SK-N-SH (cell line): ENCODE data around the gene FAM118A. TPM values are rescaled to one million over a fixed set of nuclear protein-coding genes. Genes with fewer than 3 reads are reported as not detected.

Experiments used
- CTCF ChIA-PET: fragments of 300-600, 350-600 bp; formaldehyde crosslinking; extraction: SDS; loops from one replicate; lab custom pipeline; 2021; lab: Yijun Ruan, JAX
- POLR2A ChIA-PET: fragments of 350-600 bp; sonication (Branson Sonifier 250); formaldehyde crosslinking; extraction: SDS; loops from one replicate; lab custom pipeline; 2020; ENCODE audit warnings: antibody characterized with exemption, inconsistent platforms; lab: Yijun Ruan, JAX
- DNase-seq: peaks from one replicate; pipeline ENCODE4 v3.0.0; 2012
- H2AFZ ChIP-seq: fragments of 200-600 bp; sonication (generic); 2 replicates; pipeline ENCODE4 v1.8.1; 2016; ENCODE audit warnings: antibody characterized with exemption, mild to moderate bottlenecking, low read depth
- H3F3A ChIP-seq: fragments of 200-600 bp; sonication (generic); replicated peaks from 2 replicates; pipeline ENCODE3; 2016; ENCODE audit warnings: antibody characterized with exemption, mild to moderate bottlenecking; ENCODE audit not compliant: insufficient read depth
- H3K27ac ChIP-seq, 2 experiments: fragments of 200-500 bp in 1 of 2; fragments of 200-600 bp in 1 of 2; sonication (Bioruptor generic) in 1 of 2; sonication (generic), shearing (Covaris generic) in 1 of 2; 2 replicates each; pipeline versions ENCODE4 v1.5.1 to v1.6.1; 2014 to 2016; ENCODE audit warnings: low read depth in 2 of 2, inconsistent platforms in 1 of 2, low read length in 1 of 2, mild to moderate bottlenecking in 1 of 2, mixed read lengths in 1 of 2
- H3K27me3 ChIP-seq: fragments of 200-600 bp; sonication (generic), shearing (Covaris generic); 2 replicates; pipeline ENCODE4 v1.6.1; 2016; ENCODE audit warnings: mixed run types; ENCODE audit not compliant: insufficient read depth
- H3K36me3 ChIP-seq, 2 experiments: fragments of 200-500 bp in 1 of 2; fragments of 200-600 bp in 1 of 2; sonication (Bioruptor generic) in 1 of 2; sonication (generic) in 1 of 2; replicated peaks in 1 of 2; 2 replicates each; pipeline versions ENCODE3 to v1.5.1; 2014 to 2016; ENCODE audit warnings: low read length in 1 of 2, mild to moderate bottlenecking in 1 of 2; ENCODE audit not compliant: insufficient read depth in 2 of 2, control insufficient read depth in 1 of 2
- H3K4me1 ChIP-seq, 2 experiments: fragments of 200-500 bp in 1 of 2; fragments of 200-600 bp in 1 of 2; sonication (Bioruptor generic) in 1 of 2; sonication (generic), shearing (Covaris generic) in 1 of 2; 2 replicates each; pipeline versions ENCODE4 v1.5.1 to v1.6.1; 2014 to 2016; ENCODE audit warnings: low read depth in 1 of 2, low read length in 1 of 2, mixed run types in 1 of 2; ENCODE audit not compliant: insufficient read depth in 2 of 2, control insufficient read depth in 1 of 2
- H3K4me2 ChIP-seq: fragments of 200-600 bp; sonication (generic), shearing (Covaris generic); 2 replicates; pipeline ENCODE4 v1.6.1; 2017; ENCODE audit warnings: mixed run types
- H3K4me3 ChIP-seq, 2 experiments: fragments of 200-500 bp in 1 of 2; fragments of 200-600 bp in 1 of 2; sonication (Bioruptor generic) in 1 of 2; sonication (generic), shearing (Covaris generic) in 1 of 2; 2 replicates each; pipeline versions ENCODE4 v1.5.1 to v1.8.1; 2014 to 2016; ENCODE audit warnings: low read depth in 2 of 2, inconsistent platforms in 1 of 2, low read length in 1 of 2, mild to moderate bottlenecking in 1 of 2, mixed read lengths in 1 of 2, moderate library complexity in 1 of 2
- H3K79me2 ChIP-seq: fragments of 200-600 bp; sonication (generic); 2 replicates; pipeline ENCODE4 v1.8.1; 2017; ENCODE audit warnings: mild to moderate bottlenecking; ENCODE audit not compliant: insufficient read depth
- H3K9ac ChIP-seq: fragments of 200-600 bp; sonication (generic); 2 replicates; pipeline ENCODE4 v1.6.1; 2017; ENCODE audit warnings: mixed run types
- H3K9me2 ChIP-seq: fragments of 200-600 bp; sonication (generic); 2 replicates; pipeline ENCODE4 v1.6.1; 2017; ENCODE audit warnings: mixed run types
- H3K9me3 ChIP-seq: fragments of 200-600 bp; sonication (generic); 2 replicates; pipeline ENCODE4 v1.6.1; 2017; ENCODE audit warnings: mixed run types, mild to moderate bottlenecking, moderate library complexity
- H4K20me1 ChIP-seq: fragments of 200-600 bp; sonication (generic); 2 replicates; pipeline ENCODE4 v1.6.1; 2017; ENCODE audit warnings: mild to moderate bottlenecking, mixed run types; ENCODE audit not compliant: insufficient read depth
- CHD2 ChIP-seq: fragments of 150-350 bp; IDR thresholded peaks from 2 replicates; pipeline ENCODE4 v1.6.1; 2018; ENCODE audit warnings: low read length; ENCODE audit not compliant: partially characterized antibody
- ELF1 ChIP-seq: IDR thresholded peaks from 2 replicates; pipeline ENCODE4 v1.4.0; 2012
- EZH2phosphoT487 ChIP-seq: fragments of 200-600 bp; sonication (generic); IDR thresholded peaks from 2 replicates; pipeline ENCODE4 v1.6.1; 2017; ENCODE audit warnings: low read depth, mixed run types, mild to moderate bottlenecking, antibody characterized with exemption, moderate library complexity, borderline replicate concordance
- FOXJ3 ChIP-seq: sonication (generic); formaldehyde crosslinking; IDR thresholded peaks from 2 replicates; pipeline ENCODE4 v1.5.1; 2020; ENCODE audit warnings: mild to moderate bottlenecking, missing genetic modification reagents
- GABPA ChIP-seq: IDR thresholded peaks from 2 replicates; pipeline ENCODE4 v1.4.0; 2012; ENCODE audit warnings: low read depth, mild to moderate bottlenecking
- GATA2 ChIP-seq: sonication (generic); formaldehyde crosslinking; IDR thresholded peaks from 2 replicates; pipeline ENCODE4 v1.5.0; 2020; ENCODE audit warnings: mild to moderate bottlenecking, missing genetic modification reagents
- MAX ChIP-seq: IDR thresholded peaks from 2 replicates; pipeline ENCODE4 v1.4.0; 2012; ENCODE audit warnings: low read depth
- PBX3 ChIP-seq: IDR thresholded peaks from 2 replicates; pipeline ENCODE4; 2012
- POLR2AphosphoS5 ChIP-seq: IDR thresholded peaks from 2 replicates; pipeline ENCODE4 v1.6.1; 2012; ENCODE audit warnings: low read depth, low read length
- RAD21 ChIP-seq: IDR thresholded peaks from 2 replicates; pipeline ENCODE4 v1.6.1; 2012; ENCODE audit warnings: mild to moderate bottlenecking, low read length
- RCOR1 ChIP-seq: fragments of 150-350 bp; IDR thresholded peaks from 2 replicates; pipeline ENCODE4 v1.6.1; 2017; ENCODE audit warnings: antibody characterized with exemption, low read length
- RFX5 ChIP-seq: IDR thresholded peaks from 2 replicates; pipeline ENCODE4 v1.6.1; 2012; ENCODE audit warnings: mild to moderate bottlenecking, improper control_type of control experiment, low read length
- RXRA ChIP-seq: IDR thresholded peaks from 2 replicates; pipeline ENCODE4 v1.4.0; 2012; ENCODE audit warnings: low read depth, mild to moderate bottlenecking, borderline replicate concordance
- SMC3 ChIP-seq: IDR thresholded peaks from 2 replicates; pipeline ENCODE4 v1.6.1; 2012; ENCODE audit warnings: low read depth, low read length, improper control_type of control experiment
- TAF1 ChIP-seq: IDR thresholded peaks from 2 replicates; pipeline ENCODE4 v1.6.1; 2012; ENCODE audit warnings: low read depth, mild to moderate bottlenecking, low read length, moderate library complexity, borderline replicate concordance
- TCF12 ChIP-seq: IDR thresholded peaks from 2 replicates; pipeline ENCODE4 v1.4.0; 2012
- TEAD4 ChIP-seq: IDR thresholded peaks from 2 replicates; pipeline ENCODE4 v1.4.0; 2012; ENCODE audit warnings: mild to moderate bottlenecking, borderline replicate concordance; ENCODE audit not compliant: insufficient read depth
- USF1 ChIP-seq: IDR thresholded peaks from 2 replicates; pipeline ENCODE4 v1.4.0; 2012; ENCODE audit warnings: low read depth, borderline replicate concordance
- YY1 ChIP-seq: IDR thresholded peaks from 2 replicates; pipeline ENCODE4 v1.4.0; 2012; ENCODE audit warnings: low read depth, mild to moderate bottlenecking
- ZBTB33 ChIP-seq: IDR thresholded peaks from 2 replicates; pipeline ENCODE4 v1.4.0; 2012; ENCODE audit warnings: low read depth, borderline replicate concordance
- whole genome bisulfite sequencing: methylation state at CpG from one replicate; pipeline ENCODE4 v1.1.6; 2017; ENCODE audit warnings: low lambda C conversion rate; 5-methylcytosine and 5-hydroxymethylcytosine counted together
- polyA plus RNA-seq, 3 experiments: library from polyadenylated mRNA; depleted of rRNA; stranded (reverse); fragments of >200 nt; gene quantifications; 2 replicates each; pipeline ENCODE4 v1.2.3, GENCODE V29; 2012

The FAM118A gene
- polyA plus RNA-seq, 1 of the 3 experiments (the other 2 are of a cell fraction): 11.3 TPM

GRCh38 chr22:45298934-45299505 is 10.7 kb upstream of the FAM118A start:
- H3K27me3 ChIP-seq: no peaks in the 10 kb centered on the region
- H2AFZ ChIP-seq: no peak overlapping the region
- H3F3A ChIP-seq: peaks cover 5% of the 10 kb centered on the region
- no peaks in the 10 kb centered on the region for H3K9me3 ChIP-seq
- 90% methylated on average over 9 of the region's 15 CpGs for WGBS
- H3K36me3 ChIP-seq: no peaks in the 10 kb centered on the region
- H3K4me3 ChIP-seq: no peak overlapping the region
- H3K27ac ChIP-seq: no peak overlapping the region
- ChIA-PET CTCF (interaction anchor here (1.3 kb wide), 1 partner anchor 10 kb away, joined by 3 read pairs; the partner anchor contains the start of gene FAM118A), POLR2A (no interaction called here)
- H3K9me2 ChIP-seq: no peaks in the 10 kb centered on the region
- DNase-seq: no peak
- no peaks in the 10 kb centered on the region for H3K79me2 ChIP-seq
- no peaks in the 10 kb centered on the region for H4K20me1 ChIP-seq
- no peak overlapping the region for H3K9ac ChIP-seq
- no peak for TF ChIP-seq USF1
- TF ChIP-seq RAD21: no peak
- TF ChIP-seq TEAD4: no peak
- no peak for TF ChIP-seq POLR2AphosphoS5
- TF ChIP-seq EZH2phosphoT487: no peak
- no peak for TF ChIP-seq ZBTB33
- TF ChIP-seq MAX: no peak
- TF ChIP-seq RCOR1: no peak
- TF ChIP-seq TCF12: no peak
- no peak for TF ChIP-seq CHD2
- TF ChIP-seq RXRA: no peak
- no peak for TF ChIP-seq FOXJ3
- no peaks in the 10 kb centered on the region for H3K4me1 ChIP-seq
- no peak overlapping the region for H3K4me2 ChIP-seq

GRCh38 chr22:45302751-45303150 is 7.0 kb upstream of the FAM118A start:
- Histone ChIP-seq H3K27me3 (no peaks in the 10 kb centered on the region), H3K4me2 (no peak overlapping the region), H3F3A (peaks cover 5% of the 10 kb centered on the region), H3K9me3 (no peaks in the 10 kb centered on the region), H3K9me2 (no peaks in the 10 kb centered on the region), H3K36me3 (no peaks in the 10 kb centered on the region), H3K9ac (no peak overlapping the region), H3K79me2 (no peaks in the 10 kb centered on the region), H3K4me1 (peaks cover 0 to 4% of the 10 kb centered on the region in 2 experiments; a peak in 1 of 4 replicates), H4K20me1 (no peaks in the 10 kb centered on the region), H3K27ac (no peak overlapping the region), H3K4me3 (no peak overlapping the region), H2AFZ (no peak overlapping the region)
- ChIA-PET POLR2A (no interaction called here), CTCF (interaction anchor here (1.0 kb wide), 1 partner anchor 39 kb away, joined by 3 read pairs; no protein-coding TSS in a partner anchor)
- WGBS: 78% methylated on average over 8 of the region's 8 CpGs
- DNase-seq: no peak
- TF ChIP-seq FOXJ3 (no peak), MAX (no peak), PBX3 (no peak), RFX5 (no peak), GATA2 (CRISPR knock-in tag) (no peak), YY1 (no peak), CHD2 (no peak), ELF1 (no peak), ZBTB33 (no peak), GABPA (no peak), SMC3 (no peak), TAF1 (no peak)
